Measurements from ENCODE around the gene UBE2R2.

GRCh38 chr9:33906769-33907168, 89.8 kb downstream of the UBE2R2 start:
- TF ChIP-seq CTCF (IDR thresholded peaks at IDR 0.05 in 4 of 5, conservative IDR thresholded peaks at IDR 0.05 in 1 of 5) (no peak), POLR2A (IDR thresholded peaks at IDR 0.05) (no peak)
